H9 (cell line): Measurements from ENCODE around the gene SNX21. TPM values are rescaled to one million over a fixed set of nuclear protein-coding genes. Genes with fewer than 3 reads are reported as not detected.

Source experiments
- DNase-seq: peaks from one replicate; pipeline ENCODE4 v3.0.0-alpha.2; 2017
- H2AFZ ChIP-seq: one replicate; pipeline ENCODE4 v1.6.1; 2013; ENCODE audit warnings: mild to moderate bottlenecking, low read length, control low read depth, moderate library complexity
- H2AK5ac ChIP-seq: 2 replicates; pipeline ENCODE4 v1.6.1; 2013; ENCODE audit warnings: low read length, control low read depth, mixed read lengths; ENCODE audit not compliant: insufficient read length
- H2BK120ac ChIP-seq: one replicate; pipeline ENCODE4 v1.6.1; 2013; ENCODE audit warnings: low read depth, mild to moderate bottlenecking, low read length, control low read depth, inconsistent platforms; ENCODE audit not compliant: poor library complexity, severe bottlenecking
- H2BK12ac ChIP-seq: 2 replicates; pipeline ENCODE4 v1.6.1; 2013; ENCODE audit warnings: low read length, control low read depth, mixed read lengths, low read depth; ENCODE audit not compliant: insufficient read length
- H2BK15ac ChIP-seq: 2 replicates; pipeline ENCODE4 v1.6.1; 2013; ENCODE audit warnings: low read depth, low read length, control low read depth
- H2BK20ac ChIP-seq: one replicate; pipeline ENCODE4 v1.6.1; 2013; ENCODE audit warnings: low read depth, mild to moderate bottlenecking, low read length, control low read depth, inconsistent platforms; ENCODE audit not compliant: poor library complexity, severe bottlenecking
- H2BK5ac ChIP-seq: 2 replicates; pipeline ENCODE4 v1.6.1; 2013; ENCODE audit warnings: low read length, control low read depth, mixed read lengths; ENCODE audit not compliant: insufficient read length
- H3K14ac ChIP-seq: 2 replicates; pipeline ENCODE4 v1.6.1; 2013; ENCODE audit warnings: low read length, control low read depth; ENCODE audit not compliant: insufficient read depth
- H3K18ac ChIP-seq: 2 replicates; pipeline ENCODE4 v1.6.1; 2013; ENCODE audit warnings: low read depth, mild to moderate bottlenecking, mixed read lengths, low read length, control low read depth; ENCODE audit not compliant: insufficient read length
- H3K23ac ChIP-seq: 2 replicates; pipeline ENCODE4 v1.6.1; 2013; ENCODE audit warnings: low read length, control low read depth, mixed read lengths, low read depth; ENCODE audit not compliant: insufficient read length
- H3K23me2 ChIP-seq: 2 replicates; pipeline ENCODE4 v1.6.1; 2013; ENCODE audit warnings: low read depth, mild to moderate bottlenecking, mixed read lengths, low read length, control low read depth; ENCODE audit not compliant: insufficient read length, poor library complexity, severe bottlenecking
- H3K27ac ChIP-seq: 2 replicates; pipeline ENCODE4 v1.5.1; 2013; ENCODE audit warnings: low read length, control low read depth, mixed read lengths, low read depth; ENCODE audit not compliant: insufficient read length
- H3K27me3 ChIP-seq: 2 replicates; pipeline ENCODE4 v1.6.1; 2013; ENCODE audit warnings: low read length, control low read depth, inconsistent platforms; ENCODE audit not compliant: insufficient read depth
- H3K4ac ChIP-seq: 2 replicates; pipeline ENCODE4 v1.6.1; 2013; ENCODE audit warnings: low read depth, mild to moderate bottlenecking, control low read depth, inconsistent platforms, low read length, moderate library complexity
- H3K4me1 ChIP-seq: 2 replicates; pipeline ENCODE4 v1.6.1; 2013; ENCODE audit warnings: low read length, control low read depth, inconsistent platforms; ENCODE audit not compliant: insufficient read depth
- H3K4me2 ChIP-seq: 2 replicates; pipeline ENCODE4 v1.6.1; 2013; ENCODE audit warnings: low read length, control low read depth, mixed read lengths; ENCODE audit not compliant: insufficient read length, insufficient read depth
- H3K56ac ChIP-seq: 2 replicates; pipeline ENCODE4 v1.6.1; 2013; ENCODE audit warnings: low read depth, mild to moderate bottlenecking, mixed read lengths, low read length, control low read depth; ENCODE audit not compliant: insufficient read length
- H3K79me1 ChIP-seq: 2 replicates; pipeline ENCODE4 v1.6.1; 2013; ENCODE audit warnings: low read depth, mild to moderate bottlenecking, moderate library complexity, low read length, control low read depth, inconsistent platforms; ENCODE audit not compliant: insufficient read depth, poor library complexity, severe bottlenecking
- H3K79me2 ChIP-seq: 2 replicates; pipeline ENCODE4 v1.6.1; 2013; ENCODE audit warnings: low read length, control low read depth, inconsistent platforms; ENCODE audit not compliant: insufficient read depth
- H3K9ac ChIP-seq: 2 replicates; pipeline ENCODE4 v1.6.1; 2013; ENCODE audit warnings: low read length, control low read depth, mixed read lengths; ENCODE audit not compliant: insufficient read length; ENCODE audit errors: extremely low read depth
- H3K9me3 ChIP-seq: one replicate; pipeline ENCODE4 v1.6.1; 2013; ENCODE audit warnings: low read depth, low read length, inconsistent platforms; ENCODE audit not compliant: control insufficient read depth
- H3T11ph ChIP-seq: one replicate; pipeline ENCODE4 v1.6.1; 2013; ENCODE audit warnings: mild to moderate bottlenecking, low read length, control low read depth, inconsistent platforms
- H4K20me1 ChIP-seq: one replicate; pipeline ENCODE4 v1.6.1; 2013; ENCODE audit not compliant: control insufficient read depth, insufficient read length, insufficient read depth
- H4K5ac ChIP-seq: 2 replicates; pipeline ENCODE4 v1.6.1; 2013; ENCODE audit warnings: low read depth, mild to moderate bottlenecking, mixed read lengths, low read length, control low read depth; ENCODE audit not compliant: insufficient read length
- H4K8ac ChIP-seq: replicated peaks from 2 replicates; pipeline ENCODE4 v1.6.1; 2013; ENCODE audit warnings: low read length, control low read depth, mixed read lengths, low read depth; ENCODE audit not compliant: insufficient read length
- H4K91ac ChIP-seq: 2 replicates; pipeline ENCODE4 v1.6.1; 2013; ENCODE audit warnings: low read depth, mild to moderate bottlenecking, moderate library complexity, mixed read lengths, low read length, control low read depth; ENCODE audit not compliant: insufficient read length
- H3K27ac Mint-ChIP-seq, 3 experiments: 2 replicates in 2 of 3; 3 replicates in 1 of 3; pipeline ENCODE4 v1.8.0; 2020 to 2021; ENCODE audit warnings: mixed read lengths in 3 of 3, mild to moderate bottlenecking in 1 of 3, moderate library complexity in 1 of 3
- H3K27me3 Mint-ChIP-seq: 2 replicates; pipeline ENCODE4 v1.8.0; 2021; ENCODE audit warnings: low read depth, mild to moderate bottlenecking, moderate library complexity, mixed read lengths
- H3K36me3 Mint-ChIP-seq, 3 experiments: 2 replicates in 2 of 3; 3 replicates in 1 of 3; pipeline ENCODE4 v1.8.0; 2020 to 2021; ENCODE audit warnings: low read depth in 3 of 3, mixed read lengths in 3 of 3; ENCODE audit not compliant: insufficient read depth in 1 of 3
- H3K4me1 Mint-ChIP-seq, 2 experiments: 2 replicates each; pipeline ENCODE4 v1.8.0; 2020; ENCODE audit warnings: mixed read lengths in 2 of 2
- H3K4me3 Mint-ChIP-seq, 2 experiments: 2 replicates in 1 of 2; 3 replicates in 1 of 2; pipeline ENCODE4 v1.8.0; 2020 to 2021; ENCODE audit warnings: mild to moderate bottlenecking in 2 of 2, mixed read lengths in 2 of 2, moderate library complexity in 1 of 2
- H3K9me3 Mint-ChIP-seq, 2 experiments: 2 replicates in 1 of 2; 3 replicates in 1 of 2; pipeline ENCODE4 v1.8.0; 2020; ENCODE audit warnings: mild to moderate bottlenecking in 2 of 2, mixed read lengths in 2 of 2, moderate library complexity in 1 of 2
- WGBS: extraction: QIAGEN DNeasy Blood & Tissue Kit; methylation state at CpG from one replicate; pipeline ENCODE4 v1.1.7; 2013; ENCODE audit warnings: missing lambda C conversion rate, low lambda C conversion rate, mixed read lengths; ENCODE audit not compliant: insufficient read length; ENCODE audit errors: extremely low coverage; 5-methylcytosine and 5-hydroxymethylcytosine counted together
- total RNA-seq: library from RNA; stranded (reverse); gene quantifications from 2 replicates; pipeline ENCODE4 v1.2.1, GENCODE V29; 2021
- TF ChIP-seq, protein P1 (sequence below): fragments of 200-600 bp; sonication (generic); conservative IDR thresholded peaks from 3 replicates; pipeline ENCODE4 v1.8.0; 2021; ENCODE audit warnings: antibody characterized with exemption, mild to moderate bottlenecking

Gene SNX21
- total RNA-seq, 1 experiment from 2014 or later = 20.5 TPM

DNA sequence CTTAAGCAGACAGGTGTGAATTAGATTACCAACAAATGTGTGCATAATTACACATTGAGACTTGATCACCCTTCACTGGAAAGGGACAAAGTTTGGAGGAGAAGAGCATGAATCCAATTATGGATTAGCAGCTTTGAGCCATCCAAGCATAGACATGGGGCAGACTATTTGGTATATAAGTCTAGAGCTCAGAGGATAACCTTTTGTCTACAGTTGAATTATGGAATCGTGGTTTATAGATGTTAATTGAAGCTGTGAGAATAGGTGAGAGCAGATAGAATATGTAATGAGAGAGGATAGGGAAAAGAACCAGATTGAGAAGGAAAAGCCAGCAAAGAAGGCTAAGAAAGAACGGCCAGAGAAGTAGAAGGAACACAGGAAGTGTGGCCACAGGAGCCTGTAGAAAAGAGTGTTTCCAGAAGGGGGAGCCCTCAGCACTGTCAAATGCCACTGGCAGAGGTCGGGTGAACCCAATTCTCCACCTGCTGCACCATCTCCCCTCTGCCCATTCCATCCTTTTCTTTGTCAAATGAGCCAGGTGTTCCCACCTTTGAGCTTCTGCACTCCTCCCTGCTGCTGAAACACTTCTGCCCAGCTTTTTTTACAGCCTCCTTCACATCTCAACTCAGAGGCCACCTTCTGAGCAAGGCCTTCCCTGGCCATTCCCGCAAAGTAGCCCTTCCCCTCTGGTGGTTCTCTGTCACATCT, 34.5 kb upstream of the SNX21 start:
- Histone ChIP-seq H4K91ac (no peak overlapping the region), H3K23ac (no peak overlapping the region), H3K27me3 (no peaks in the 10 kb centered on the region), H3K14ac (no peak overlapping the region), H2BK20ac (no peak overlapping the region), H3K18ac (no peak overlapping the region), H3K9ac (no peak overlapping the region), H2AFZ (no peak overlapping the region), H3K27ac (no peak overlapping the region), H2BK15ac (no peak overlapping the region), H3K9me3 (no peaks in the 10 kb centered on the region), H3T11ph (no peak overlapping the region), H4K5ac (no peak overlapping the region), H3K79me2 (no peaks in the 10 kb centered on the region), H2BK5ac (no peak overlapping the region), H3K4ac (no peak overlapping the region), H2BK12ac (no peak overlapping the region), H2AK5ac (no peak overlapping the region), H4K20me1 (no peaks in the 10 kb centered on the region), H3K4me1 (no peaks in the 10 kb centered on the region), H4K8ac (no peak overlapping the region), H3K56ac (no peak overlapping the region), H3K79me1 (no peaks in the 10 kb centered on the region), H3K4me2 (no peak overlapping the region), H3K23me2 (no peaks in the 10 kb centered on the region), H2BK120ac (no peak overlapping the region)
- peak; percentile 79 for DNase-seq
- peaks cover 4% of the 10 kb centered on the region in 2 experiments for H3K4me1 Mint-ChIP-seq
- no peaks in the 10 kb centered on the region for H3K27me3 Mint-ChIP-seq
- H3K4me3 Mint-ChIP-seq = no peak overlapping the region
- H3K27ac Mint-ChIP-seq = peak overlapping the region in 2 of 3 experiments; percentile 31 to 69; a peak in 1 of 7 replicates
- peaks cover 23 to 62% (median 54%) of the 10 kb centered on the region in 3 experiments; a peak in 6 of 7 replicates for H3K36me3 Mint-ChIP-seq
- WGBS = 100% methylated on average over 1 of the region's 4 CpGs
- TF ChIP-seq, protein P1, sequence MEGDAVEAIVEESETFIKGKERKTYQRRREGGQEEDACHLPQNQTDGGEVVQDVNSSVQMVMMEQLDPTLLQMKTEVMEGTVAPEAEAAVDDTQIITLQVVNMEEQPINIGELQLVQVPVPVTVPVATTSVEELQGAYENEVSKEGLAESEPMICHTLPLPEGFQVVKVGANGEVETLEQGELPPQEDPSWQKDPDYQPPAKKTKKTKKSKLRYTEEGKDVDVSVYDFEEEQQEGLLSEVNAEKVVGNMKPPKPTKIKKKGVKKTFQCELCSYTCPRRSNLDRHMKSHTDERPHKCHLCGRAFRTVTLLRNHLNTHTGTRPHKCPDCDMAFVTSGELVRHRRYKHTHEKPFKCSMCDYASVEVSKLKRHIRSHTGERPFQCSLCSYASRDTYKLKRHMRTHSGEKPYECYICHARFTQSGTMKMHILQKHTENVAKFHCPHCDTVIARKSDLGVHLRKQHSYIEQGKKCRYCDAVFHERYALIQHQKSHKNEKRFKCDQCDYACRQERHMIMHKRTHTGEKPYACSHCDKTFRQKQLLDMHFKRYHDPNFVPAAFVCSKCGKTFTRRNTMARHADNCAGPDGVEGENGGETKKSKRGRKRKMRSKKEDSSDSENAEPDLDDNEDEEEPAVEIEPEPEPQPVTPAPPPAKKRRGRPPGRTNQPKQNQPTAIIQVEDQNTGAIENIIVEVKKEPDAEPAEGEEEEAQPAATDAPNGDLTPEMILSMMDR = peak; percentile 86
- H3K9me3 Mint-ChIP-seq = no peaks in the 10 kb centered on the region
